GM21825 (cell line): ENCODE results near the gene TADA2A.

Experiments
- ATAC-seq: cut with Tn5 transposase; IDR thresholded peaks from one replicate; pipeline ENCODE4 v1.9.1; 2021; ENCODE audit warnings: mild to moderate bottlenecking, moderate library complexity; ENCODE audit not compliant: unreplicated experiment

The TADA2A gene

GRCh38 chr17:37521821-37522220, 115.1 kb downstream of the TADA2A start:
- ATAC-seq = no peak

GRCh38 chr17:37523715-37524219, 117.1 kb downstream of the TADA2A start:
- no peak for ATAC-seq

DNA sequence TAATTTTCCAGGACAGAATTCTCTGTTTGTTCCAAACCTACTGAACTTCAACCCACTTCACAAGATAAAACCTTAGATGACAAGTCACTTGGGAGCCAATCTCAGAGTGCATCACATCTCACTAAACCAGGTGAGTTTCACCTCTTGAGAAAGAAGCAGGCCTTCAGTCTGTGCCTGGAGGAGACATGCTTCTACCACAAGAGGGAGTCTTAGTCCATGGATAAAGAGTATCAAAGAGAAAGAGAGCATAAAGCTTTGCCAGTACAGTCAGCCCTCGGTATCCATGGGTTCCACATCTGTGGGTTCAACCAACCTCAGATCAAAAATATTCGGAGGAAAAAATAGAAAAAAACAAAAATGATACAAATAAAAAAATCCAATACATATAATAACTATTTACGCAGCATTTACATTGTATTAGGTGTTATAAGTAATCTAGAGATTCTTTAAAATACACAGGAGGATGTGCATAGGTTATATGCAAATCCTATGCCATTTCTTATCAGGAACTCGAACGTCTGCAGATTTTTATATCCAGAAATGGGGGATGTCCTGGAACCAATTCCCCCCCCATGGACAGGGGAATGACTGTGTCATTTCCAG, 120.7 kb downstream of the TADA2A start:
- no peak for ATAC-seq
